HG03196 (cell line): ENCODE data around the gene FLG.
"Not testable (repeated sequence)": the region's sequence is repeated elsewhere in the genome, so short reads cannot be mapped to it uniquely, and the experiment has no call there.

ENCODE experiments used
- ATAC-seq: cut with Tn5 transposase; IDR thresholded peaks from one replicate; pipeline ENCODE4 v1.9.1; 2021; ENCODE audit not compliant: unreplicated experiment

The FLG gene

DNA sequence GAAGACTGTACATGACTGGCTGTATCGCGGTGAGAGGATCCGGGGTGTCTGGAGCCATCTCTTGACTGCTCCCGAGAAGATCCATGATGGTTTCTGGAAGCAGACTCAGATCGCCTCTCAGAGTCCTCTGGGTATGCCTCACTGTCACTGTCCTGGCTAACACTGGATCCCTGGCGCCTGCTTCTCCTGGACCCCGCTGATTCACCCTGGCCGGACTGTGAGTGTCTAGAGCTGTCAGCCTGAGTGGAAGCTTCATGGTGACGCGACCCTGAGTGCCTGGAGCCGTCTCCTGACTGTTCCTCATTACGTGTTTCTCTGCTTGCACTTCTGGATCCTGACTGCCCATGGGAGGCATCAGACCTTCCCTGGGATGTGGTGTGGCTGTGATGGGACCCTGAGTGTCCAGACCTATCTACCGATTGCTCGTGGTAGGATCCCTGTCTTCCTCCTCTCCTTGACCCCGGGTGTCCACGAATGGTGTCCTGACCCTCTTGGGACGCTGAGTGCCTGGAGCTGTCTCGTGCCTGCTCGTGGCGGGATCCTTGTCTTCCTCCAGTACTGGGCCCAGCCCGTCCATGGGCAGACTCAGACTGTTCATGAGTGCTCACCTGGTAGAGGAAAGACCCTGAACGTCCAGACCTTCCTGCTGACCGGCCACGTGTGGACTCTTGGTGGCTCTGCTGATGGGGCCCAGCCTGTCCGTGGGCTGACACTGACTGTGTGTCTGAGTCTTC is 21.7 kb downstream of the FLG start:
- not testable (repeated sequence) for ATAC-seq

DNA sequence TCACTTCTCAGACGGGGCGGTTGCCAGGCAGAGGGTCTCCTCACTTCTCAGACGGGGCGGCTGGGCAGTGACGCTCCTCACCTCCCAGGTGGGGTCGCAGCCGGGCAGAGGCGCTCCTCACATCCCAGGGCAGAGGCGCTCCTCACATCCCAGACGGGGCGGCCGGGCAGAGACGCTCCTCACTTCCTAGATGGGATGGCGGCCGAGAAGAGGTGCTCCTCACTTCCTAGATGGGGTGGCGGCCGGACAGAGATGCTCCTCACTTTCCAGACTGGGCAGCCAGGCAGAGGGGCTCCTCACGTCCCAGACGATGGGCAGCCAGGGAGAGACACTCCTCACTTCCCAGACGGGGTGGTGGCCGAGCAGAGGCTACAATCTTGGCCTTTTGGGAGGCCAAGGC is 68.6 kb downstream of the FLG start:
- not testable (repeated sequence) for ATAC-seq
